ENCODE results near the gene BNIPL. TPM values are rescaled to one million over a fixed set of nuclear protein-coding genes. Genes with fewer than 3 reads are reported as not detected.

BNIPL gene
- under 1 TPM; 0.27 to 0.89 (median 0.62) TPM for polyA plus RNA-seq
- long read RNA-seq, donor 1, result 0 reads
- long read RNA-seq, donor 2, result 0 reads
- long read RNA-seq, donor 3, partial matches to known transcripts, result 27 of 27 reads
- long read RNA-seq, donor 3, other reads (novel, unspliced or antisense), result 0 of 27 reads
- long read RNA-seq, donor 4, result 0 reads
- long read RNA-seq, donor 5, result 0 reads
- long read RNA-seq, donor 6, result 0 reads
- long read RNA-seq, donor 7, result 0 reads
- long read RNA-seq, donor 8, result 0 reads
- long read RNA-seq, donor 9, result 0 reads
- long read RNA-seq, donor 10, result 0 reads

GRCh38 chr1:151036356-151036755, at the start of gene BNIPL:
TSS of gene BNIPL (plus strand) at chr1:151036586. CDS start at chr1:151036726, 140 bp downstream.
- FAIRE-seq, result no peak
- Histone ChIP-seq H3K4me1 (ENCODE audit: control insufficient read depth in 3 of 3, insufficient read depth in 2 of 3, low read depth in 1 of 3, low read length in 2 of 3) (no peaks in the 10 kb centered on the region), H3K27ac (ENCODE audit: low read depth in 1 of 3, low read length in 2 of 3) (no peak within 1 kb of the TSS), H3K4me3 (ENCODE audit: low read depth in 1 of 3, low read length in 3 of 3) (no peak within 1 kb of the TSS), H3K27me3 (ENCODE audit: control insufficient read depth in 3 of 3, insufficient read depth in 3 of 3, low read length in 3 of 3) (no peaks in the 10 kb centered on the region), H3K36me3 (ENCODE audit: control insufficient read depth in 3 of 3, insufficient read depth in 2 of 3, low read depth in 1 of 3, low read length in 3 of 3) (peaks cover 0 to 29% (median 9%) of the 10 kb centered on the region in 3 donors), H3K9me3 (ENCODE audit: control insufficient read depth in 2 of 2, insufficient read depth in 1 of 2, low read depth in 1 of 2, low read length in 1 of 2) (no peaks in the 10 kb centered on the region)
- WGBS, 3 donors, result 49 to 79% (median 66%) methylated on average over 2 of the region's 2 CpGs
- no peak for DNase-seq

GRCh38 chr1:150987924-150988323, 48.5 kb upstream of the BNIPL start:
- H3K4me3 ChIP-seq (ENCODE audit: low read depth in 1 of 3, low read length in 3 of 3), result no peak overlapping the region
- H3K36me3 ChIP-seq (ENCODE audit: control insufficient read depth in 3 of 3, insufficient read depth in 2 of 3, low read depth in 1 of 3, low read length in 3 of 3), result peaks cover 0 to 3% (median 0%) of the 10 kb centered on the region in 3 donors
- DNase-seq (no peak), FAIRE-seq (no peak)
- no peaks in the 10 kb centered on the region for H3K9me3 ChIP-seq (ENCODE audit: control insufficient read depth in 2 of 2, insufficient read depth in 1 of 2, low read depth in 1 of 2, low read length in 1 of 2)
- 79 to 88% (median 87%) methylated on average over 7 of the region's 7 CpGs for WGBS, 3 donors
- H3K27ac ChIP-seq (ENCODE audit: low read depth in 1 of 3, low read length in 2 of 3), result no peak overlapping the region
- H3K4me1 ChIP-seq (ENCODE audit: control insufficient read depth in 3 of 3, insufficient read depth in 2 of 3, low read depth in 1 of 3, low read length in 2 of 3), result peaks cover 0 to 4% (median 0%) of the 10 kb centered on the region in 3 donors
- no peaks in the 10 kb centered on the region for H3K27me3 ChIP-seq (ENCODE audit: control insufficient read depth in 3 of 3, insufficient read depth in 3 of 3, low read length in 3 of 3)

- Histone ChIP-seq H3K27me3 (ENCODE audit: control insufficient read depth in 3 of 3, insufficient read depth in 3 of 3, low read length in 3 of 3) (no peaks in the 10 kb centered on the region), H3K9me3 (ENCODE audit: control insufficient read depth in 2 of 2, insufficient read depth in 1 of 2, low read depth in 1 of 2, low read length in 1 of 2) (no peaks in the 10 kb centered on the region), H3K27ac (ENCODE audit: low read depth in 1 of 3, low read length in 2 of 3) (no peak overlapping the region), H3K4me3 (ENCODE audit: low read depth in 1 of 3, low read length in 3 of 3) (no peak overlapping the region), H3K4me1 (ENCODE audit: control insufficient read depth in 3 of 3, insufficient read depth in 2 of 3, low read depth in 1 of 3, low read length in 2 of 3) (no peaks in the 10 kb centered on the region), H3K36me3 (ENCODE audit: control insufficient read depth in 3 of 3, insufficient read depth in 2 of 3, low read depth in 1 of 3, low read length in 3 of 3) (peaks cover 0 to 15% (median 0%) of the 10 kb centered on the region in 3 donors)
- WGBS, 3 donors, result 71 to 81% (median 75%) methylated on average over 4 of the region's 4 CpGs
- FAIRE-seq (no peak), DNase-seq (no peak)
Observed at GRCh38 chr1:150992626-150993025, 43.8 kb upstream of the BNIPL start.

GRCh38 chr1:150994248-150994647, 42.1 kb upstream of the BNIPL start:
- H3K4me1 ChIP-seq (ENCODE audit: control insufficient read depth in 3 of 3, insufficient read depth in 2 of 3, low read depth in 1 of 3, low read length in 2 of 3), result no peaks in the 10 kb centered on the region
- WGBS, 3 donors, result 63 to 77% (median 64%) methylated on average over 3 of the region's 3 CpGs
- no peak for FAIRE-seq
- no peak overlapping the region for H3K4me3 ChIP-seq (ENCODE audit: low read depth in 1 of 3, low read length in 3 of 3)
- peaks cover 0 to 29% (median 4%) of the 10 kb centered on the region in 3 donors for H3K36me3 ChIP-seq (ENCODE audit: control insufficient read depth in 3 of 3, insufficient read depth in 2 of 3, low read depth in 1 of 3, low read length in 3 of 3)
- no peak overlapping the region for H3K27ac ChIP-seq (ENCODE audit: low read depth in 1 of 3, low read length in 2 of 3)
- H3K27me3 ChIP-seq (ENCODE audit: control insufficient read depth in 3 of 3, insufficient read depth in 3 of 3, low read length in 3 of 3), result no peaks in the 10 kb centered on the region
- H3K9me3 ChIP-seq (ENCODE audit: control insufficient read depth in 2 of 2, insufficient read depth in 1 of 2, low read depth in 1 of 2, low read length in 1 of 2), result no peaks in the 10 kb centered on the region
- no peak for DNase-seq

GRCh38 chr1:150995460-150995859, 40.9 kb upstream of the BNIPL start:
- FAIRE-seq (no peak), DNase-seq (no peak)
- Histone ChIP-seq H3K27ac (ENCODE audit: low read depth in 1 of 3, low read length in 2 of 3) (peak overlapping the region in 1 of 3 donors; percentile 27), H3K36me3 (ENCODE audit: control insufficient read depth in 3 of 3, insufficient read depth in 2 of 3, low read depth in 1 of 3, low read length in 3 of 3) (peaks cover 3 to 41% (median 4%) of the 10 kb centered on the region in 3 donors), H3K27me3 (ENCODE audit: control insufficient read depth in 3 of 3, insufficient read depth in 3 of 3, low read length in 3 of 3) (no peaks in the 10 kb centered on the region), H3K4me3 (ENCODE audit: low read depth in 1 of 3, low read length in 3 of 3) (no peak overlapping the region), H3K4me1 (ENCODE audit: control insufficient read depth in 3 of 3, insufficient read depth in 2 of 3, low read depth in 1 of 3, low read length in 2 of 3) (no peaks in the 10 kb centered on the region), H3K9me3 (ENCODE audit: control insufficient read depth in 2 of 2, insufficient read depth in 1 of 2, low read depth in 1 of 2, low read length in 1 of 2) (no peaks in the 10 kb centered on the region)
- WGBS, 3 donors, result 52 to 56% (median 54%) methylated on average over 4 of the region's 4 CpGs

GRCh38 chr1:150995896-150996295, 40.5 kb upstream of the BNIPL start:
- Histone ChIP-seq H3K9me3 (ENCODE audit: control insufficient read depth in 2 of 2, insufficient read depth in 1 of 2, low read depth in 1 of 2, low read length in 1 of 2) (no peaks in the 10 kb centered on the region), H3K36me3 (ENCODE audit: control insufficient read depth in 3 of 3, insufficient read depth in 2 of 3, low read depth in 1 of 3, low read length in 3 of 3) (peaks cover 3 to 44% (median 4%) of the 10 kb centered on the region in 3 donors), H3K27me3 (ENCODE audit: control insufficient read depth in 3 of 3, insufficient read depth in 3 of 3, low read length in 3 of 3) (no peaks in the 10 kb centered on the region), H3K27ac (ENCODE audit: low read depth in 1 of 3, low read length in 2 of 3) (peak overlapping the region in 1 of 3 donors; percentile 27), H3K4me1 (ENCODE audit: control insufficient read depth in 3 of 3, insufficient read depth in 2 of 3, low read depth in 1 of 3, low read length in 2 of 3) (no peaks in the 10 kb centered on the region), H3K4me3 (ENCODE audit: low read depth in 1 of 3, low read length in 3 of 3) (no peak overlapping the region)
- peak; percentile 32 to 40 for DNase-seq
- 33 to 35% (median 34%) methylated on average over 9 of the region's 9 CpGs for WGBS, 3 donors
- FAIRE-seq, result no peak

GRCh38 chr1:150997126-150997872, 39.1 kb upstream of the BNIPL start:
- FAIRE-seq (no peak), DNase-seq (no peak)
- 85 to 90% (median 87%) methylated on average over 20 of the region's 20 CpGs for WGBS, 3 donors
- Histone ChIP-seq H3K9me3 (ENCODE audit: control insufficient read depth in 2 of 2, insufficient read depth in 1 of 2, low read depth in 1 of 2, low read length in 1 of 2) (no peaks in the 10 kb centered on the region), H3K27ac (ENCODE audit: low read depth in 1 of 3, low read length in 2 of 3) (no peak overlapping the region), H3K4me3 (ENCODE audit: low read depth in 1 of 3, low read length in 3 of 3) (no peak overlapping the region), H3K27me3 (ENCODE audit: control insufficient read depth in 3 of 3, insufficient read depth in 3 of 3, low read length in 3 of 3) (no peaks in the 10 kb centered on the region), H3K36me3 (ENCODE audit: control insufficient read depth in 3 of 3, insufficient read depth in 2 of 3, low read depth in 1 of 3, low read length in 3 of 3) (peaks cover 4 to 56% (median 7%) of the 10 kb centered on the region in 3 donors), H3K4me1 (ENCODE audit: control insufficient read depth in 3 of 3, insufficient read depth in 2 of 3, low read depth in 1 of 3, low read length in 2 of 3) (no peaks in the 10 kb centered on the region)

- no peak overlapping the region for H3K27ac ChIP-seq (ENCODE audit: low read depth in 1 of 3, low read length in 2 of 3)
- H3K9me3 ChIP-seq (ENCODE audit: control insufficient read depth in 2 of 2, insufficient read depth in 1 of 2, low read depth in 1 of 2, low read length in 1 of 2), result no peaks in the 10 kb centered on the region
- H3K4me3 ChIP-seq (ENCODE audit: low read depth in 1 of 3, low read length in 3 of 3), result no peak overlapping the region
- H3K4me1 ChIP-seq (ENCODE audit: control insufficient read depth in 3 of 3, insufficient read depth in 2 of 3, low read depth in 1 of 3, low read length in 2 of 3), result peaks cover 0 to 4% (median 0%) of the 10 kb centered on the region in 3 donors
- no peak for DNase-seq
- whole genome bisulfite sequencing, 3 donors, result 34 to 66% (median 46%) methylated on average over 5 of the region's 5 CpGs
- peaks cover 4 to 62% (median 7%) of the 10 kb centered on the region in 3 donors for H3K36me3 ChIP-seq (ENCODE audit: control insufficient read depth in 3 of 3, insufficient read depth in 2 of 3, low read depth in 1 of 3, low read length in 3 of 3)
- FAIRE-seq, result no peak
- no peaks in the 10 kb centered on the region for H3K27me3 ChIP-seq (ENCODE audit: control insufficient read depth in 3 of 3, insufficient read depth in 3 of 3, low read length in 3 of 3)
Observed at GRCh38 chr1:150997949-150998348, 38.4 kb upstream of the BNIPL start.

Data from small intestine (tissue), 16 donors.